Right forelimb (tissue), 1 donor: ENCODE data around the gene ACOXL.
"Not testable (repeated sequence)": the region's sequence is repeated elsewhere in the genome, so short reads cannot be mapped to it uniquely, and the experiment has no call there.

Source experiments
- DNase-seq: peaks from one replicate; pipeline ENCODE4 v3.0.0-alpha.2; 2018

Gene ACOXL

GRCh38 chr2:111022633-111023032 is 290.3 kb downstream of the ACOXL start:
- DNase-seq = no peak

DNA sequence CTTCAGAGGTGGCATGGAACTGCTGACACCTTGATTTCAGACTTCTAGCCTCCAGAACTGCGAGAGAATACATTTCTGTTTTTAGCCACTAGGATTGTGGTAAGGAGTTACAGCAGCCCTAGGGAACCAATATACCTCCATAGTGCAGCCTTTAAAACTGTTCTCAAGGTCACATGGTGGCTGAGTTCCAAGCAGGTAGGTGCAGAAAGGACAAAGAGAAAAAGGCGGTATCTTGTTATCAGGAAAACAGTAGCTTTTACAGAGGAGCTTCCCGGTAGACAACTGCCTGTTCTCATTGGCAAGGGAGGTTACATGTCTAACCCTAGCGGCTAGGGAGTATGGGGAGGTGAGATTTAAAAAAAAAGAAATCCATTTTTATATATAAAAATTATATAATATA is 292.1 kb downstream of the ACOXL start:
- no peak for DNase-seq

- no peak for DNase-seq
Measured at GRCh38 chr2:111025288-111025687, 292.9 kb downstream of the ACOXL start.

GRCh38 chr2:111028720-111029119 is 296.3 kb downstream of the ACOXL start:
- DNase-seq = no peak

- DNase-seq = no peak
Measured at GRCh38 chr2:111029181-111029927, 297.0 kb downstream of the ACOXL start.

DNA sequence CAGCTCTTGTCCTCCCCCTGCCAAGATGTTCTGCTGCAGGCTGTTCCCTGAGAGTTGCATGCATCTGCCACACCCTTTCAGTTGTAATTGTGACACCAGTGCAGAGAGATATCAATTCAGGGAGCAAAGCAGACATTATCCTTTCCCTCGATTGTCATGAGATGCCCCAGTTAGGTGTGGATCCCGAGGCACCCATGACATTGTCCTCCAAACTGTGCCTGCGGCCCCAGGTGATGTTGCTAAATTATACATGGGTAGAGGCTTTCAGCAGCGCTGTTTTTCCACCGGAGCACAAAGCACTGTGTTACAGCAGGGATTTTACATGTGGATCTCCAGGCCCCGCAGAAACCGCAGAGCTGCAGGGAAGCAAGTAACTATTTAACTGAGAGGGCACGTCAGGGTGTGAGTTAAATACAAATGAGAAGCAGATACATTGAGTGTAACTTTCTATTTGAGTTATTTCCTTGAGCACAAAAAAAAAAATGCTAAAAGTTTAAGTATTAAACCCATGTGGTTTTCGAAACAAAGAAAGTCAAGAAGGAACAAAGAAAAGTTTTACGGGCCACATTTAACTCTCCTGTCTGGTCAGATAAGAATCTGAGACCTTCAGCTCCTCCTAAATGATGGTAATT is 298.0 kb downstream of the ACOXL start:
- no peak for DNase-seq

- no peak for DNase-seq
Measured at GRCh38 chr2:111030945-111031344, 298.6 kb downstream of the ACOXL start.

DNA sequence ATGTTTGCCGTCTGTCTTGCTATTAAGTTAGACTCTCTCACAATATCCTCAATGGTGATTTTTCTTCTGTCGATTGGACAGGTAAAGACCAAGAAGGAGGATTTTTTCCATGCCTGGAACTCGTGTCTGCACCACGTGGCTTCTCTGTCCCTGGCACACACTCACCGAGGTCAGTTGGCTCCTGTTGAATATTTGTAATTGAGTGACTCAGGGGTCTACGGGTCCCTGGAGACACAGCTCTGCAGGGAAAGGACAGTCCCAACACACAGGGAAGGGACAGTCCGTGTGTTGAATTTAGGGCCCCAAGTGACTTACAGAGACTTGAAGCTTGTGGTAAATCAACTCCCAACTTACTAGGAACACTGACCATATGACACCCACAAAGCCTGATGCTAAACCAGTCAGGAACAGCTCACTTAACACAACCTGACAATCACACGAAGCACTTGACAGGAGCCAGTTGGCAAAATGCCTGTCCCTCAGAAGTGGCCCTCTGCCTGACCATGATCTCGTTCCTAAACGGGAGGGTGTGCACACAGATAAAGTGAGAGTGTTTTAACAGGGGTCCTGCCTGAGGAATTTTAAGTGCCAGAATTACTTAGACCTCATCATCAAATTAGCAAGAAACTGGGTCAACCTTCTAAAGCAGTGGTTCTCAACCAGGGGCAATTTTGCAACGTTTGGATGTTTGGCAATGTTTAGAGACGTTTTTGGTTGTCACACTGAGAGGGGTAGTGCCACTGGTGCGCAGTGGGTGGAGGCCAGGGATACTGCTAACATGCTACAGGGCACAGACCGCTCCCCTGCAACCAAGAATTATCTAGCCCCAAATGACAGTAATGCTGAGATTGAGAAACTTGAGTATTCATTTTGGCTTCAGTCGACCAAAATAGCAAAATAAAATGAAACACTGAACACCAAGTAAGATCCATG is 299.4 kb downstream of the ACOXL start:
- DNase-seq = no peak

GRCh38 chr2:111032721-111033429 is 300.5 kb downstream of the ACOXL start:
- DNase-seq = no peak

GRCh38 chr2:111034146-111034545 is 301.8 kb downstream of the ACOXL start:
- DNase-seq = no peak

- no peak for DNase-seq
Measured at GRCh38 chr2:111034606-111035005, 302.2 kb downstream of the ACOXL start.

GRCh38 chr2:111035830-111036441 is 303.6 kb downstream of the ACOXL start:
- no peak for DNase-seq

- DNase-seq = no peak
Measured at GRCh38 chr2:111037128-111037527, 304.8 kb downstream of the ACOXL start.

DNA sequence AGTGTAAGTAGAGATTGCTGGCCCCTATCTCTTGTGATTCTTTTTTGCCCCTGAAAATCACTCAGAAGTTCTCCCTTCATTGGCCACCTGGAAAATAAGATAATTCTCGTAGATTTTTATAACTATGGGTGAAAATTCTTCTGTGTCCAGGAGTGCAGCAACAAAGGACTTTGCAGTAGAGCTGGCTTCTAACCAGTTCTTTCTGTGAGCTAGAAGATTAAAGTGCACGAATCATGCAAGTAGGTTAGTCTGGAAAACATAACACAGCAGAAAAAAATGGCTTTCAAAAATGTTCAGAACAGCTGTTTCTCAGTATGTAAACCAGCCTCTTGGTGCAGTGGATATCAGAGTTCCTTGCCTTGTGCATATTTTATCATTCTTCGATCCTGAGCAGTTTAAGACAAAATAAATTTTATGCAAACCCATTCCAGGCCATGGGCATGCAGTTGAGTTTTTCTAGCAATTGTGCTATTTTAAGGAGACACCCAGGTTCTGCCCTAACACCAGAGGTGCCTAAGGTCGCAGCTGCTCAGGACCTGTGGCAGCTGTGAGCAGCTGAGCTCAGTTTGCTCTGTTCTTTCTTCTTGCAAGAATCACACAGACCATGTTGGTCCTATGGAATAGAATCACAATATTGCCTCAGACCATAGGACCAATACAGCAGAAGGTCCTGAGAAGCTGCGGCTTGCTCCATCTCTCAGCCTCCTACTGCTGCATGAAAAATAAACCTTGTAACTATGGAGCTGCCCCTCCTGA is 307.4 kb downstream of the ACOXL start:
- DNase-seq = no peak

DNA sequence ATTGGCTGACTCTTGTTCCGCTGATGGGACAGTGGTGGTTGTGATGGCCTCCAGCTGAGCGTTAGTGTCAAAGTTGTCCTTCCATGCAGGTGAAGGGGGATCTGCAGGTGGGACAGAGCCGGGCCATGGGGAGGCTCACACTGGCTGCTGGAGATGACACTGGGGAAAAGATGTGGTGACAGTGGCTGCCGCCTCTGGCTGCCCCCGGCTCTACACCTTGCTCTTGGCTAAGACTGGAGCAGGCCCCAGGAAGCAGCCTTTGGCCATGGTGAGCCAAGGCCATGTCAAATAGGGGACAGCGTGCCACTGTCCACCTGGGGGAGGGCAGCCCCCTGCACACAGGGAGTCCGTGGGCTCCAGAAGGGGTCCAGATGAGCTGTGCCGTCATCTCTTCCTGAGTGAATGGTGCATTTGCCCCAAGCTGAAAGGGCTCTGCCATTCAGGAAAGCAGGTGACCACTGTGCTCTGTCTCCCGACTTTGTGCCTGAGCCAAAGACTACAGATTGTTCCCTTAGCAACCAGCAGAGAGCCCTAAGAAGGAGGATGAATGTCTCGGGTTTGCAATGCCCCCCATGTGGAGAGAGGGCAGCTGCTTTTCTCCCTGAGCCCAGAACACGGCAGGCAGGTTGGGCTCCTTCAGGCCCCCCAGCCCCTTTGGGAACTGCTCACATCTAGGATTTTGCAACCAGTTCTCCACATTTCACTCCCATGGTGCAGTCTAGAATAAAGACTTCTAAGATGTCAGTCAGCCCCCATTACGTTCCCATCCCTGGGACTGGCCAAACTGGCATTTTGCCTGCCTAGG is 309.2 kb downstream of the ACOXL start:
- no peak for DNase-seq

DNA sequence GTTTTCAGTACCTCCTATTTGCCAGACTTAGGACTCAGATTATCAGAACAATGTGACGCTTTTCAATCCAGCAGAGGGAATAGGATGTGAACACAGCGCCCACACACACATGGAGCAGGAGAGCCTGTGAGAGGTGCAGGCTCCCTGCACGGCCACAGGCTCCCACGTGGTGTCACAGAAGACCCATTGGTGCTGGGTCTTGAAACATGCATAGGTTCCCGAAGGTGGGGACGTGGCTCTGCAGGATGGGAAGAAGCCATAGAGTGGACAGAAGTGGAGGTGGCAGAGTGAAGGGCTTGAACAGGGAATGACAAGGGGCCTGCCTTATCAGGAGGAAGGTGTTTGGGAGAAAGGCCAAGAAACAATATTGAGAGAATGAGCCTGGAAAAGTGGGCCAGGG is 309.9 kb downstream of the ACOXL start:
- no peak for DNase-seq

GRCh38 chr2:111042772-111043771 is 310.7 kb downstream of the ACOXL start:
- no peak for DNase-seq

DNA sequence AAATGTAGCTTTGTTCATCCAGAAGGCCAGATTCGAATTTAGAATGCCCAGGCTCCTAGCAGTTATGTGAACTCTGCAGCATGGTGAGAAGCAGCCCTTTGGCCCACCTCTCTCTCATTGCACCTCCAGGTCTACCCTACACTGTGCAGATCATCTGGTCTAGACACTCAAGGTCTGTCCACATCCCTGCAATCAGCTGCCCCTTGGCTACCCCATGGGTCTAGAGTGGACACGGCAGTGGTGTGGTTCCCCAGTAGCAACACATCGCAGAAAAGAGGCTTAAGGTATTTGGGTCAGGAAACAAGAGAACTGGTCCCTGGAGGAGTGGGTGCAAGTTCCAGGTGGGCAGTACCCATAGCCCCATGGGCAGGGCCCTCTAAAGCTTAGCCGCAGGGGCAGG is 311.7 kb downstream of the ACOXL start:
- no peak for DNase-seq

GRCh38 chr2:111045236-111045635 is 312.9 kb downstream of the ACOXL start:
- not testable (repeated sequence) for DNase-seq
